SU-DHL-6 (cell line): ENCODE data around the gene MINDY3.

Experiments used
- H2AFZ ChIP-seq: fragments of 200-600 bp; sonication (generic); 2 replicates; pipeline ENCODE4 v1.6.1; 2014; ENCODE audit warnings: low read depth, mild to moderate bottlenecking, moderate library complexity, mixed read lengths, antibody characterized with exemption, low read length; ENCODE audit not compliant: severe bottlenecking
- H3F3A ChIP-seq: fragments of 200-600 bp; shearing (Covaris generic); 2 replicates; pipeline ENCODE4 v1.6.0; 2016; ENCODE audit warnings: antibody characterized with exemption, mild to moderate bottlenecking; ENCODE audit not compliant: insufficient read depth
- H3K27ac ChIP-seq: fragments of 200-600 bp; sonication (generic); 2 replicates; pipeline ENCODE4 v1.5.1; 2016; ENCODE audit warnings: low read depth, mild to moderate bottlenecking, low read length, moderate library complexity, mixed read lengths
- H3K27me3 ChIP-seq: fragments of 200-600 bp; sonication (generic), shearing (Covaris generic); 2 replicates; pipeline ENCODE4 v1.6.0; 2014; ENCODE audit warnings: mild to moderate bottlenecking, low read length
- H3K36me3 ChIP-seq: fragments of 200-600 bp; sonication (generic); 2 replicates; pipeline ENCODE4 v1.6.1; 2014; ENCODE audit warnings: mild to moderate bottlenecking, low read length, mixed read lengths
- H3K4me2 ChIP-seq: fragments of 300-600, 200-600 bp; shearing (Covaris generic), sonication (generic); 2 replicates; pipeline ENCODE4 v1.6.0; 2014; ENCODE audit warnings: low read length, low read depth, mild to moderate bottlenecking; ENCODE audit not compliant: poor library complexity, severe bottlenecking
- H3K4me3 ChIP-seq: fragments of 200-600 bp; sonication (generic); 2 replicates; pipeline ENCODE4 v1.5.1; 2014; ENCODE audit warnings: antibody characterized with exemption, low read length, mild to moderate bottlenecking, mixed read lengths; ENCODE audit not compliant: insufficient read depth, poor library complexity, severe bottlenecking
- H3K79me2 ChIP-seq: fragments of 200-600 bp; sonication (generic); 2 replicates; pipeline ENCODE4 v1.6.1; 2014; ENCODE audit warnings: mild to moderate bottlenecking, low read length, moderate library complexity; ENCODE audit not compliant: insufficient read depth
- H3K9ac ChIP-seq: fragments of 200-600 bp; sonication (generic); 2 replicates; pipeline ENCODE4 v1.7.0; 2014; ENCODE audit warnings: mild to moderate bottlenecking, low read length
- H3K9me2 ChIP-seq: fragments of 200-600 bp; sonication (generic); replicated peaks from 2 replicates; pipeline ENCODE4 v1.6.1; 2014; ENCODE audit warnings: low read length; ENCODE audit not compliant: insufficient read depth
- H3K9me3 ChIP-seq: fragments of 200-600 bp; sonication (generic); 2 replicates; pipeline ENCODE4 v1.6.1; 2014; ENCODE audit warnings: low read length, mixed read lengths; ENCODE audit not compliant: insufficient read depth
- H4K20me1 ChIP-seq: fragments of 200-600 bp; sonication (generic); 2 replicates; pipeline ENCODE4 v1.6.1; 2014; ENCODE audit warnings: low read depth, mild to moderate bottlenecking, antibody characterized with exemption, low read length, moderate library complexity, mixed read lengths
- CTCF ChIP-seq: fragments of 200-600 bp; sonication (generic); IDR thresholded peaks from one replicate; pipeline ENCODE4 v1.5.1; 2017; ENCODE audit warnings: antibody characterized with exemption, mild to moderate bottlenecking, low read length, moderate library complexity; ENCODE audit not compliant: insufficient read depth, poor library complexity, severe bottlenecking
- EZH2phosphoT487 ChIP-seq: fragments of 200-600 bp; sonication (generic), shearing (Covaris generic); conservative IDR thresholded peaks from 2 replicates; pipeline ENCODE4 v1.6.1; 2018; ENCODE audit warnings: mild to moderate bottlenecking, antibody characterized with exemption, low read length, moderate library complexity, mixed read lengths

The MINDY3 gene

GRCh38 chr10:15809450-15809849, 50.9 kb downstream of the MINDY3 start:
- Histone ChIP-seq H3K9me3 (no peaks in the 10 kb centered on the region), H3K27me3 (no peaks in the 10 kb centered on the region), H3K9ac (no peak overlapping the region), H3K36me3 (peaks cover 2% of the 10 kb centered on the region; the same call in 1 of the 2 replicates), H3K79me2 (no peaks in the 10 kb centered on the region; the same call in 1 of the 2 replicates), H2AFZ (no peak overlapping the region), H3F3A (no peaks in the 10 kb centered on the region), H3K4me3 (no peak overlapping the region), H3K4me2 (no peak overlapping the region), H4K20me1 (0 out of 2 replicates have a peak, but pooled peaks cover 3% of the 10 kb centered on the region), H3K27ac (no peak overlapping the region), H3K9me2 (no peaks in the 10 kb centered on the region)
- no peak for TF ChIP-seq CTCF
- no peak for TF ChIP-seq EZH2phosphoT487

GRCh38 chr10:15808204-15808797, 52.0 kb downstream of the MINDY3 start:
- H4K20me1 ChIP-seq = 0 out of 2 replicates have a peak, but pooled peaks cover 3% of the 10 kb centered on the region
- H3K27me3 ChIP-seq = no peaks in the 10 kb centered on the region
- H2AFZ ChIP-seq = no peak overlapping the region
- no peaks in the 10 kb centered on the region for H3K9me2 ChIP-seq
- no peak overlapping the region for H3K27ac ChIP-seq
- peaks cover 5% of the 10 kb centered on the region; the same call in 1 of the 2 replicates for H3K36me3 ChIP-seq
- H3K4me3 ChIP-seq = no peak overlapping the region
- H3K79me2 ChIP-seq = no peaks in the 10 kb centered on the region; the same call in 1 of the 2 replicates
- H3K9me3 ChIP-seq = no peaks in the 10 kb centered on the region
- no peaks in the 10 kb centered on the region for H3F3A ChIP-seq
- H3K9ac ChIP-seq = no peak overlapping the region
- no peak for TF ChIP-seq EZH2phosphoT487
- no peak for TF ChIP-seq CTCF
- no peak overlapping the region for H3K4me2 ChIP-seq

- Histone ChIP-seq H3K4me2 (no peak overlapping the region), H4K20me1 (0 out of 2 replicates have a peak, but pooled peaks cover 3% of the 10 kb centered on the region), H3K27me3 (no peaks in the 10 kb centered on the region), H3K36me3 (peaks cover 5% of the 10 kb centered on the region; the same call in 1 of the 2 replicates), H3K4me3 (no peak overlapping the region), H3K79me2 (no peaks in the 10 kb centered on the region), H3K9me2 (no peaks in the 10 kb centered on the region), H3K9me3 (no peaks in the 10 kb centered on the region), H2AFZ (no peak overlapping the region), H3F3A (no peaks in the 10 kb centered on the region), H3K9ac (no peak overlapping the region), H3K27ac (no peak overlapping the region)
- TF ChIP-seq EZH2phosphoT487 (no peak), CTCF (no peak)
These were observed 54.8 kb downstream of the MINDY3 start for GRCh38 chr10:15805395-15806058.
